ENCODE measurements around the gene FHAD1.

GRCh38 chr1:15280416-15280815, 33.4 kb downstream of the FHAD1 start:
- TF ChIP-seq CTCF (IDR thresholded peaks at IDR 0.05; ENCODE audit: poor library complexity) (no peak), EZH2 (IDR thresholded peaks at IDR 0.05; ENCODE audit: borderline replicate concordance) (no peak), EZH2phosphoT487 (IDR thresholded peaks at IDR 0.05; ENCODE audit: low read depth, severe bottlenecking, unreplicated experiment) (no peak)

All from hepatocyte (in vitro differentiated cells).